Measurements from ENCODE around the gene ESPL1.
"Not testable (repeated sequence)": the region's sequence is repeated elsewhere in the genome, so short reads cannot be mapped to it uniquely, and the experiment has no call there.

The ESPL1 gene

GRCh38 chr12:53302903-53303302, 34.8 kb downstream of the ESPL1 start:
- DNase-seq: no peak

GRCh38 chr12:53306826-53307225, 38.7 kb downstream of the ESPL1 start:
- DNase-seq: no peak

DNA sequence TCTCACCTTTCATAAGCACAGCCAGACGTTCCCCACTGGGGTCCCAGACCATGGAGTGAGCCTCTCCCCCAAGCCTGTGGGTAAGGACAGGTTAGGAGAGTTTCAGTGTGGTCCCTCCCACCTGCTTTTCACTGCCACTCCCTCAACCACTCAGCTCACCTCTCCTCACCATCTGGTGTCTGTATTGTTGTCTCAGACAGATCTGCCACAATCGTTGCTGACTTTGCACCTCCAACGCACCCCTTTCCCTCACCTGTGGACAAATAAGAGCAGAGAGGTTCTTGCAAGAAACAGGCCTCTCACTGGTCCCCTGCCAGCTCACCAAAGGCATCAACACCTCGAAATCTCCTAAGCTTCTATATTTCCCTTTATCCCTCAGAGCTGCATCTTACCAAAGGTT, 40.2 kb downstream of the ESPL1 start:
- no peak for DNase-seq

GRCh38 chr12:53313996-53314395, 45.9 kb downstream of the ESPL1 start:
- DNase-seq: no peak

DNA sequence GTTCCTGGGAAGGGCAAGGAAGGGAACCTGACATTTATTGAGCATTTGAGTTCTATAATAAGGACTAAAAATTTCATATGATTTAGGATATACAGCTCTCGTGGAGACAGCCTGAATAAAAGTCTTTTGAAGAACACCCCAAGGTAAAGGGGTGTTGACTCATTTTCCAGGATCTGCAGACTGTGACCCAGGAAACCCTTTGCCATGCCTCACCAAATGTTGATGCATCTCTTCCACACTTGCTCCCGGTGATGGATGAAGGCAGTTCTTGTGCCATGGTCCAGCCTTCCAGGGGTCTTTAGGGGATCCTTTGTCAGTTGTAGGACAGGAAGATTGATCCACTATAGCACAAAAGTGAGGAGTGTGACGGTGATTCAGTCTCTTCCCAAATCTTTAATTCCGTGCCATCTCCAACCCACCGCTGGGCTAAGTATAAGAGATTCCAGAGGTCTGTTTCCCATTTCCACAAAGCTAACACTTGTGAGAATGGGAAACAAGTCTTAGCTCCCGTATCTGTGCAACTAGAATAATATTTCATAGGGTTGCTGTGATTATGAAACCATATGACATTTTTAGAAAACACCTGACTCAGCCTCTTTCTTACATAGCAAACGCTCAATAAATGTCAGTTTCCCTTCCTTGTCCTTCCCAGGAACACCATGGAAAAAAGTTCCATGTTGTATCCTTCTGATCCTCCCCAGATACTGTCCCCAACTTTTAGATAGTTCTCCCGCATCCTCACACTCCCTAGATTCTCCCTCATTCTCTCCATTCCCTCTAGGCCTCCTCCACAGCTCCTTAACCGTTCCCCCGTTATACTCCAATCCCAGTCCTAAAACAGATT, 52.5 kb downstream of the ESPL1 start:
- no peak for DNase-seq

DNA sequence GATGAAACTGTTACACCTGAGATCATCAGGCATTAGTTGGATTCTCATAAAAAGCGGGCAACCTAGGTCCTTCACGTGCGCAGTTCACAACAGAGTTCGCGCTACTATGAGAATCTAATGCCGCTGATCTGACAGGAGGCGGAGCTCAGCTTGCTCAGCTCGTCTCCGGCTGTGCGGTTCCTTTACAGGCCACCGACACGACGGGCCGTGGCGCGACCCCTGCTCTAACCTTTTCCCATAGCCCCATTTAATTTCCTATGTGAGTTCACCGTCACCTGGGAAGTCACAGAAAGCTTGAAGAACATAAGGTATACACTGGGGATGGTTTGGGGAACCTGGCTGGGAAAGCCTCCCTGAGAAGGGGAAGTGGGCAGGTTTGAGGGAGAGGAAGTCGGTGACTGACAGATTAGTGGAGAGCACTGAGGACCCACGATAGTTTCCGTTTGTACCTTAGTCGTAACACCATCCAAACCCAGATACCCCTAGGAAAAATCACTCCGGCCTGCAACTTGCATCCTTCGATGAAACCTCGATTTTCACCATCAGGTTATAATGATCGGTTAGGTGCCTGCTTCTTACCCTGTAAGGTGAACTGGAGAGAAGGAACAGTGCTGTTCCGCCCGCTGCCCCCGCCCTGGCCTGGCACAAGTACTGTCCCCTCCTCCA, 56.1 kb downstream of the ESPL1 start:
- DNase-seq: no peak

DNA sequence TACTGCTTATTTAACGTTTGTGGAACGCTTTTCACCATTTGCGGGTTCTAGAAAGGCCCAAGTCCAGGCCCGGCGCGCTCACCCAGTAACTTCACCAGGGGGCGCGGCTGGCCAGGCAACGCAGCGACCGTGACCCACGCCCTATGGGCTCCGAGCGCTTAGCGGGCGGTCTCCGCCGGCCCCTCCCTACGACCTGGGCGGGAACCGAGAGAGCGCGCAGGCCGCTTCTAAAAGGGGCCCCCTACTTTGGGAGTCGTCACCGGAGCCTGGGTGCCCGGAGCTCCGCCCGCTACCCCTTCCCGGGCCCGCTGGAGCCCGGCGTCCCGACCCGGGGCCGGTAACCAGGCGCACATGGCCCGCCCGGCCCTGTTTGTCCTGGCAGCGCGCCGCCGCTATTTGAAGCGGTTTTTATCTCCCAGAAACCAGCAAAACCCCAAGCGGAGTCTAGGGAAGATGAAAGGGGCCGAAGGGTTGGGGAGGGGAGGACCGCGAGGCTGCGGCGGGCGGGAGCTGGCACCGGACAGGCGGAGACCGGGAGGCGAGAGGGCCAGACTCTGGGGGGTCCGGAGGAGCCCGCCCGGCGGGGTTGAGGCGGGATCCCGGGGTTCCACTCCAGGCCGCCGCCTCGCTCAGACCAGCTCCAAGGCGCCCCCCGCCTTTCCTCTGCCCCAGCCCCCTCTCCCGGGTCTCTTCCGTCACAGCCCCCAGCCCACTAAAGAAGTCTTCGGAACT, 56.8 kb downstream of the ESPL1 start:
- peak; percentile 75 for DNase-seq

DNA sequence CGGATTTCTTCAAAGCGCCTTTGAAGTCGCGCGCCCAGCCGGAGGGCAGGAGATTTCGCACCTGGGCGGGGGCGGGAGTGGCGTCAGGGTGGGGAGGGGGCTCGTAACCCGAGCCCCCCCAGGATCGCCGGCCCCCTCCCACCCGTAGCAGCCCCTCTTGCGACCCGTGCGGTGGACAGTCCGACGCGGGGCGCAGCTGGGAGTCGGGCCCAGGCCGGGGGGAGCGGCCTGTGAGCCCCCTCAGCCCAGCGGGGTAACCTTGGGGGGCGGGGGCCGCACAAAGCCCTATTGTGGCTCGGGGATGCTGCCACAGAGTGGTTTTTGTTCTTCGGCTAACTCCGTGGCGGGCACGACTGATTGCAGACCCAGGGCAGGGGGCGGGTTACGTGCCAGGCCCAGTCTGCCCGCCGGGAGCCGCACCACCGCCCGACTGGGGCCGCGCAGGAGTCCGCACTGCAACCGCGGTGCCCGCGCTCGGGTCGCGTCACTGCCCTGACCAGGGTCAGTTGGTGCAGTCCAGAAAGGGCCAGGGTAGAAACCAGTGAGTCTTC, 57.5 kb downstream of the ESPL1 start:
- no peak for DNase-seq

DNA sequence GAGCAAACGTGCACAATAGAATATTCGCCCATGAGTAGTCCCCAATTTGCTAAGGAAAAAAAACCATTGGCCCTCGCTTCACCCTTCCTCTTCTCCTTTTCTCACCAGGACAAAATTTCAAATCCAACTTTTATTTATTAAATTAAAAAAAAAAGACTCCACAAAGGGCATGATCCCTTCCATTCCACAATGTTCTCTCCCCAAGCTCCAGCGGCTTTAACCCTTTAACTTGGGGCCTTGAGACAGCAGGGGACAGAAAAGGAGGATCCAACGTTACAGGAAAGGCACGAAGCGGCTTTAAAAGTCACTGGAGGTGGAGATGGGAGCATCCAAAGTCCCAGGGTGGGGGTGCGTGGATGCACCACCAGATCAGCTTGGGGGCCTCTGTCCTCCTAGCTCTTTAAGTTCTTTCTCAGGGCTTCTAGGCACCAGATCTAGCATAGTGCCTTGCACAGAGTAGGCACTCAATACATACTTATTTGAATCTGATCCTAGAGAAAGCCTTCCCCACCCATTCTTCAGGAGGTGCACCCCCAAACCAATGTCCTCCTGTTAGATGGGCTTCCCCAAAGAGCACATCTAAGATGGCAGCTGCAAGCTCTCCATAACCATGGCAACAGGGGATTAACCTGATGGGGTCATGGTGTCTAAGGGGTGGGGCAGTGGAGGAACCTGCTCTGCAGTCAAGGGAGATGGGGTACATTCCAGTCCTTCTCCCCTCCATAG, 58.5 kb downstream of the ESPL1 start:
- no peak for DNase-seq

GRCh38 chr12:53327435-53328042, 59.4 kb downstream of the ESPL1 start:
- DNase-seq: no peak

DNA sequence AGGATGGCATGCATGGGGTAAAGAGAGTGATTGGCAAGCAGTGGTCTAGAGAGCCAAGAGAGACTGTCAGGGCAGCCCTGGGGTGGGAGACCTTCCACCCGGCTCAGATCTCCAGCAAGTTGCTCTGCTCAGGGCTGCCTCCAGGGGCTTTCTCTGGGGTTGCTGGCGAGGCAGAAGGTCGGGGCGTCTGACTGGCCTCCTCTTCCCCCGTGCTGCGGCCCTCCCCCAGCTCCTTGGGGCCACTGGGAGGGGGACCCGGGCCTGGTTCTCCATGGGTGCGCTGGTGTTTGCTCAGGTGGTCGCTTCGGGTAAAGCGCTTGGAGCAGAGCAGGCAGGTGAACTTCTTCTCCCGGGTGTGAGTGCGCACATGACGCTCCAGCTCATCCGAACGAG, 59.9 kb downstream of the ESPL1 start:
- DNase-seq: no peak

- no peak for DNase-seq
Measured at GRCh38 chr12:53330671-53331070, 62.6 kb downstream of the ESPL1 start.

DNA sequence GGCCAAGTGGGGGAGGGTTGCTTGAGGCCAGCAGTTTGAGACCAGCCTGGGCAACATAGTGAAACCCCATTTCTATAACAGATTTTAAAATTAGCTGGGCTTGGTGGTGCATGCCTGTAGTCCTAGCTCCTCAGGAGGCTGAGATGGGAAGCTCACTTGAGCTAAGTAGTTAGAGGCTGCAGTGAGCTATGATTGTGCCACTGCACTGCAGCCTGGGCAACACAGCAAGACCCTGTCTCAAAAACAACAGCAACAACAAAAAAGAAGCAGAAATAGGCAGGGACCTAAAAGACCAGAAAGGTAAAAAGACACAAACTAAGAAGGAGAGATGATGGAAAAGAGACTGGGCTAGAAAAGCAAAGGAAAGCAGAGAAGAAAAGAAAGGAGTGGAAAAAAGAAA, 64.2 kb downstream of the ESPL1 start:
- not testable (repeated sequence) for DNase-seq

- no peak for DNase-seq
Measured at GRCh38 chr12:53332744-53333143, 64.6 kb downstream of the ESPL1 start.

DNA sequence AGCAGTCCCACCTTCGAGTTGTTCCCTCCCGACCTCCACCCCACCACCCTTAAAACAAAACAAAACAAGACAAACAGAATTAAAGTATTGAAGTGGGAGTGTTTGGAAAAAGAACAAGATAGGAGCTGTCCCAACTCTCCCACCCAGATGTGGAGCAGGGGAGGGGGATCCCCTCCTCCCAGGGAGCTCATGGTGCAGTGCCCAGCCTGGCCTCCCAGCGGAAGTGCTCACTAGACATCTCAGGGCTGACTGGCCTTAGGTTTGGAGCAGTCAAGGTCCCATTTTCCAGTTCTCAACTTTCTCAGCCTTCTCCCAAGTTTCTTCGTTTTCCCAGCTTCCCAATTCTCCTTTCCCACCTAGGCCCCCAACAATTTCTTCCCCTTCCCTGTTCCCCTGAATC, 65.2 kb downstream of the ESPL1 start:
- DNase-seq: no peak

- DNase-seq: no peak
Measured at GRCh38 chr12:53333845-53334244, 65.7 kb downstream of the ESPL1 start.

DNA sequence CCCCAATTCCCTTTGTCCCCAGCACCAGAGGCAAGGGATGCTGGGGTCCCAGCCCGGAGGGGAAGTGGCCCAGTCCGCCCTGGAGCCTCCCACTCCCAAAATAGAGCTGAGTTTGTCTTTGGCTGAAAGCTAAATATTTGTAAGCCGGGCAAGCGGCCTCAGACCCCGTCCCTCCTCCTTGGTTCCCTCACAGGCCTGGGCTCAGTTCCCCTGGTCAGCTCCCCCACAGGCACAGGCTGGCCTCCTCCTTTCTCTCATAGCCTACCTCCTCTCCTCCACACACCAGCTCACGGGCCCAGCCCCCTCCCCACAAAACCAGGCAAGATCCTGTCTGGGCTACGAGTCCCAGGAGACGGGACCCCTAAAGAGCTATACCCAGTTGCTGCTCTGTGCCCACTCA, 66.7 kb downstream of the ESPL1 start:
- DNase-seq: no peak

GRCh38 chr12:53336181-53336681, 68.1 kb downstream of the ESPL1 start, which contains the start of gene SP7:
SP7 (minus strand) TSS chr12:53336354; CDS start chr12:53335646, 708 bp downstream.
- DNase-seq: no peak

- no peak for DNase-seq
Measured at GRCh38 chr12:53338017-53338416, 69.9 kb downstream of the ESPL1 start.

DNA sequence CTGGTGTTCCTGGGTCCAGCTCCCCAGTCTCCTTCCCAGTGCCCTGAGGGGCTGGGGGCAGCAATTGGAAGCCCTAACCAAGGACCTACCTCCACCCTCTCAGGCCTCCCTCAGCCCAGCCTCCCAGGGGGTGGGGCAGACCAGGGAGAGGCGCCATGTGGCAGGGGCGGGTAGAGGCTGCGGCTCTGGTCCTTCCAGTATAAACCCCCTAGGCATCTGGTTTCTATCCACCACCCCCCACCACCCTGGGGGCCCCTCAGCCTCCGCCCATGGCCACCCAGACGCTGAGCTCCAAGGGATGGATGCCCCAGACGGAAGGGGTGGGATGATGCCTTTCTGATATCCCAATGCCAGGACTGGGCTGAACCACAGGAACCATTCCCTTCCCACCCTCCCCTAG, 70.8 kb downstream of the ESPL1 start:
- no peak for DNase-seq

GRCh38 chr12:53340398-53340797, 72.3 kb downstream of the ESPL1 start:
- DNase-seq: no peak
